Fibroblast of skin of left biceps (primary cell): ENCODE results near the gene RSRP1.

Experiments
- DNase-seq, 2 experiments: peaks; one replicate each; pipeline ENCODE4 v3.0.0-alpha.2; 2013; ENCODE audit warnings: low read depth in 2 of 2

The RSRP1 gene

GRCh38 chr1:25194054-25194453 lies 53.2 kb downstream of the RSRP1 start:
- no peak for DNase-seq

DNA sequence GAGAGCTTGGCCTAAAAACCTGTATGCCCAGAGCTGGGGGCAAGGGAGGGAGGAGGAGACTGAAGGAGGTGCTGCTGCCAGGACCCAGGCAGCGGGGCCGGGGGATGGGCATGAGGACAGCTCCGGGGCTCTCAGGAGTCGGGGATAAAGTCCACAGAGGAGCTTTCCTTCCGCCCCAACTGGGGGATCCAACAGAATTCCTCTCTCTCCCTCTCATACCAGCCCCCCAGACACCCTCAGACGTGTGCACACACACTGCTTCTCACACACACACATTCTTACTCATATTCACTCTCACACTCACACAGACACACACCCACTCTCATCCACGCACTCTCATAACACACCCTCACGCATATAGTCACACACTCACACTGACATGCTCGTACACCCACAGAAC lies 54.0 kb downstream of the RSRP1 start:
- no peak for DNase-seq
